H9 (cell line): ENCODE results near the gene ZNF440. TPM values are rescaled to one million over a fixed set of nuclear protein-coding genes. Genes with fewer than 3 reads are reported as not detected.

Source experiments
- DNase-seq: peaks from one replicate; pipeline ENCODE4 v3.0.0-alpha.2; 2017
- H2AFZ ChIP-seq: one replicate; pipeline ENCODE4 v1.6.1; 2013; ENCODE audit warnings: mild to moderate bottlenecking, low read length, control low read depth, moderate library complexity
- H2AK5ac ChIP-seq: 2 replicates; pipeline ENCODE4 v1.6.1; 2013; ENCODE audit warnings: low read length, control low read depth, mixed read lengths; ENCODE audit not compliant: insufficient read length
- H2BK120ac ChIP-seq: one replicate; pipeline ENCODE4 v1.6.1; 2013; ENCODE audit warnings: low read depth, mild to moderate bottlenecking, low read length, control low read depth, inconsistent platforms; ENCODE audit not compliant: poor library complexity, severe bottlenecking
- H2BK12ac ChIP-seq: 2 replicates; pipeline ENCODE4 v1.6.1; 2013; ENCODE audit warnings: low read length, control low read depth, mixed read lengths, low read depth; ENCODE audit not compliant: insufficient read length
- H2BK15ac ChIP-seq: 2 replicates; pipeline ENCODE4 v1.6.1; 2013; ENCODE audit warnings: low read depth, low read length, control low read depth
- H2BK20ac ChIP-seq: one replicate; pipeline ENCODE4 v1.6.1; 2013; ENCODE audit warnings: low read depth, mild to moderate bottlenecking, low read length, control low read depth, inconsistent platforms; ENCODE audit not compliant: poor library complexity, severe bottlenecking
- H2BK5ac ChIP-seq: 2 replicates; pipeline ENCODE4 v1.6.1; 2013; ENCODE audit warnings: low read length, control low read depth, mixed read lengths; ENCODE audit not compliant: insufficient read length
- H3K14ac ChIP-seq: 2 replicates; pipeline ENCODE4 v1.6.1; 2013; ENCODE audit warnings: low read length, control low read depth; ENCODE audit not compliant: insufficient read depth
- H3K18ac ChIP-seq: 2 replicates; pipeline ENCODE4 v1.6.1; 2013; ENCODE audit warnings: low read depth, mild to moderate bottlenecking, mixed read lengths, low read length, control low read depth; ENCODE audit not compliant: insufficient read length
- H3K23ac ChIP-seq: 2 replicates; pipeline ENCODE4 v1.6.1; 2013; ENCODE audit warnings: low read length, control low read depth, mixed read lengths, low read depth; ENCODE audit not compliant: insufficient read length
- H3K23me2 ChIP-seq: 2 replicates; pipeline ENCODE4 v1.6.1; 2013; ENCODE audit warnings: low read depth, mild to moderate bottlenecking, mixed read lengths, low read length, control low read depth; ENCODE audit not compliant: insufficient read length, poor library complexity, severe bottlenecking
- H3K27ac ChIP-seq: 2 replicates; pipeline ENCODE4 v1.5.1; 2013; ENCODE audit warnings: low read length, control low read depth, mixed read lengths, low read depth; ENCODE audit not compliant: insufficient read length
- H3K27me3 ChIP-seq: 2 replicates; pipeline ENCODE4 v1.6.1; 2013; ENCODE audit warnings: low read length, control low read depth, inconsistent platforms; ENCODE audit not compliant: insufficient read depth
- H3K4ac ChIP-seq: 2 replicates; pipeline ENCODE4 v1.6.1; 2013; ENCODE audit warnings: low read depth, mild to moderate bottlenecking, control low read depth, inconsistent platforms, low read length, moderate library complexity
- H3K4me1 ChIP-seq: 2 replicates; pipeline ENCODE4 v1.6.1; 2013; ENCODE audit warnings: low read length, control low read depth, inconsistent platforms; ENCODE audit not compliant: insufficient read depth
- H3K4me2 ChIP-seq: 2 replicates; pipeline ENCODE4 v1.6.1; 2013; ENCODE audit warnings: low read length, control low read depth, mixed read lengths; ENCODE audit not compliant: insufficient read length, insufficient read depth
- H3K56ac ChIP-seq: 2 replicates; pipeline ENCODE4 v1.6.1; 2013; ENCODE audit warnings: low read depth, mild to moderate bottlenecking, mixed read lengths, low read length, control low read depth; ENCODE audit not compliant: insufficient read length
- H3K79me1 ChIP-seq: 2 replicates; pipeline ENCODE4 v1.6.1; 2013; ENCODE audit warnings: low read depth, mild to moderate bottlenecking, moderate library complexity, low read length, control low read depth, inconsistent platforms; ENCODE audit not compliant: insufficient read depth, poor library complexity, severe bottlenecking
- H3K79me2 ChIP-seq: 2 replicates; pipeline ENCODE4 v1.6.1; 2013; ENCODE audit warnings: low read length, control low read depth, inconsistent platforms; ENCODE audit not compliant: insufficient read depth
- H3K9ac ChIP-seq: 2 replicates; pipeline ENCODE4 v1.6.1; 2013; ENCODE audit warnings: low read length, control low read depth, mixed read lengths; ENCODE audit not compliant: insufficient read length; ENCODE audit errors: extremely low read depth
- H3K9me3 ChIP-seq: one replicate; pipeline ENCODE4 v1.6.1; 2013; ENCODE audit warnings: low read depth, low read length, inconsistent platforms; ENCODE audit not compliant: control insufficient read depth
- H3T11ph ChIP-seq: one replicate; pipeline ENCODE4 v1.6.1; 2013; ENCODE audit warnings: mild to moderate bottlenecking, low read length, control low read depth, inconsistent platforms
- H4K20me1 ChIP-seq: one replicate; pipeline ENCODE4 v1.6.1; 2013; ENCODE audit not compliant: control insufficient read depth, insufficient read length, insufficient read depth
- H4K5ac ChIP-seq: 2 replicates; pipeline ENCODE4 v1.6.1; 2013; ENCODE audit warnings: low read depth, mild to moderate bottlenecking, mixed read lengths, low read length, control low read depth; ENCODE audit not compliant: insufficient read length
- H4K8ac ChIP-seq: replicated peaks from 2 replicates; pipeline ENCODE4 v1.6.1; 2013; ENCODE audit warnings: low read length, control low read depth, mixed read lengths, low read depth; ENCODE audit not compliant: insufficient read length
- H4K91ac ChIP-seq: 2 replicates; pipeline ENCODE4 v1.6.1; 2013; ENCODE audit warnings: low read depth, mild to moderate bottlenecking, moderate library complexity, mixed read lengths, low read length, control low read depth; ENCODE audit not compliant: insufficient read length
- H3K27ac Mint-ChIP-seq, 3 experiments: 2 replicates in 2 of 3; 3 replicates in 1 of 3; pipeline ENCODE4 v1.8.0; 2020 to 2021; ENCODE audit warnings: mixed read lengths in 3 of 3, mild to moderate bottlenecking in 1 of 3, moderate library complexity in 1 of 3
- H3K27me3 Mint-ChIP-seq: 2 replicates; pipeline ENCODE4 v1.8.0; 2021; ENCODE audit warnings: low read depth, mild to moderate bottlenecking, moderate library complexity, mixed read lengths
- H3K36me3 Mint-ChIP-seq, 3 experiments: 2 replicates in 2 of 3; 3 replicates in 1 of 3; pipeline ENCODE4 v1.8.0; 2020 to 2021; ENCODE audit warnings: low read depth in 3 of 3, mixed read lengths in 3 of 3; ENCODE audit not compliant: insufficient read depth in 1 of 3
- H3K4me1 Mint-ChIP-seq, 2 experiments: 2 replicates each; pipeline ENCODE4 v1.8.0; 2020; ENCODE audit warnings: mixed read lengths in 2 of 2
- H3K4me3 Mint-ChIP-seq, 2 experiments: 2 replicates in 1 of 2; 3 replicates in 1 of 2; pipeline ENCODE4 v1.8.0; 2020 to 2021; ENCODE audit warnings: mild to moderate bottlenecking in 2 of 2, mixed read lengths in 2 of 2, moderate library complexity in 1 of 2
- H3K9me3 Mint-ChIP-seq, 2 experiments: 2 replicates in 1 of 2; 3 replicates in 1 of 2; pipeline ENCODE4 v1.8.0; 2020; ENCODE audit warnings: mild to moderate bottlenecking in 2 of 2, mixed read lengths in 2 of 2, moderate library complexity in 1 of 2
- CTCF ChIP-seq: fragments of 200-600 bp; sonication (generic); conservative IDR thresholded peaks from 3 replicates; pipeline ENCODE4 v1.8.0; 2021; ENCODE audit warnings: antibody characterized with exemption, mild to moderate bottlenecking
- WGBS: extraction: QIAGEN DNeasy Blood & Tissue Kit; methylation state at CpG from one replicate; pipeline ENCODE4 v1.1.7; 2013; ENCODE audit warnings: missing lambda C conversion rate, low lambda C conversion rate, mixed read lengths; ENCODE audit not compliant: insufficient read length; ENCODE audit errors: extremely low coverage; 5-methylcytosine and 5-hydroxymethylcytosine counted together
- total RNA-seq: library from RNA; stranded (reverse); gene quantifications from 2 replicates; pipeline ENCODE4 v1.2.1, GENCODE V29; 2021

Gene ZNF440
- total RNA-seq, 1 experiment from 2014 or later: 4.1 TPM

GRCh38 chr19:11873762-11874161 lies 59.7 kb downstream of the ZNF440 start:
- Histone ChIP-seq H3K27me3 (no peaks in the 10 kb centered on the region), H3K56ac (no peak overlapping the region), H2BK15ac (no peak overlapping the region), H3T11ph (no peak overlapping the region), H3K4me1 (no peaks in the 10 kb centered on the region), H2BK120ac (no peak overlapping the region), H4K8ac (no peak overlapping the region), H3K9me3 (peaks cover 30% of the 10 kb centered on the region), H3K23me2 (no peaks in the 10 kb centered on the region), H3K14ac (no peak overlapping the region), H4K20me1 (no peaks in the 10 kb centered on the region), H3K18ac (no peak overlapping the region), H4K91ac (no peak overlapping the region), H3K9ac (no peak overlapping the region), H3K4ac (no peak overlapping the region), H2BK20ac (no peak overlapping the region), H3K4me2 (no peak overlapping the region), H4K5ac (no peak overlapping the region), H2BK5ac (no peak overlapping the region), H2BK12ac (no peak overlapping the region), H2AFZ (no peak overlapping the region), H3K79me1 (no peaks in the 10 kb centered on the region), H3K79me2 (no peaks in the 10 kb centered on the region), H3K27ac (no peak overlapping the region), H3K23ac (no peak overlapping the region), H2AK5ac (no peak overlapping the region)
- no peak for TF ChIP-seq CTCF
- WGBS: no CpG with 5 or more reads among the region's 1 CpG
- H3K9me3 Mint-ChIP-seq: peaks cover 41 to 58% of the 10 kb centered on the region in 2 experiments
- no peak for DNase-seq
- H3K27me3 Mint-ChIP-seq: peaks cover 11% of the 10 kb centered on the region
- H3K4me3 Mint-ChIP-seq: no peak overlapping the region
- H3K27ac Mint-ChIP-seq: no peak overlapping the region
- peaks cover 0 to 10% (median 4%) of the 10 kb centered on the region in 3 experiments; a peak in 4 of 7 replicates for H3K36me3 Mint-ChIP-seq
- no peaks in the 10 kb centered on the region for H3K4me1 Mint-ChIP-seq
